Measurements from ENCODE around the gene NKX3-2. TPM values are rescaled to one million over a fixed set of nuclear protein-coding genes. Genes with fewer than 3 reads are reported as not detected.

Gene NKX3-2
- total and polyA plus RNA-seq, 10 of the 15 experiments (the other 5 are each of a cell fraction or from before 2014, with no cell fraction given), result not detected

- in situ Hi-C loops (cut with MboI), result no loop called here
- intact Hi-C loops (cut with micrococcal nuclease; ENCODE audit: unreplicated experiment), result no loop called here
- ChIA-PET POLR2A (no interaction called here), RAD21 (ENCODE audit: unreplicated experiment) (no interaction called here), CTCF (no interaction called here), SMC1A (ENCODE audit: uncharacterized antibody, unreplicated experiment) (no interaction called here)
- FAIRE-seq (no peak), DNase-seq (ENCODE audit: low read depth, low spot score) (no peak), ATAC-seq (no peak)
- Histone ChIP-seq H3K79me2 (ENCODE audit: control insufficient read depth, insufficient read depth, low read length) (no peaks in the 10 kb centered on the region), H3K9ac (ENCODE audit: control insufficient read depth, insufficient read depth, low read length) (no peak overlapping the region), H4K20me1 (ENCODE audit: control insufficient read depth, insufficient read depth) (no peaks in the 10 kb centered on the region), H3K27ac (ENCODE audit: control insufficient read depth, insufficient read depth) (no peak overlapping the region), H3K4me2 (ENCODE audit: control insufficient read depth, insufficient read depth) (no peak overlapping the region), H3K4me3 (no peak overlapping the region), H3K27me3 (replicated peaks in 1 of 2; ENCODE audit: control insufficient read depth in 2 of 2, insufficient read depth in 2 of 2, low read length in 1 of 2) (peaks cover 0 to 4% of the 10 kb centered on the region in 2 experiments; a peak in 1 of 4 replicates), H3K36me3 (ENCODE audit: control insufficient read depth in 2 of 2, insufficient read depth in 2 of 2, low read length in 1 of 2) (no peaks in the 10 kb centered on the region), H3K4me1 (ENCODE audit: control insufficient read depth, insufficient read depth, low read length) (no peaks in the 10 kb centered on the region), H3K9me3 (replicated peaks; ENCODE audit: control insufficient read depth, insufficient read depth, low read length) (no peaks in the 10 kb centered on the region; the same call in 2 of the 3 replicates), H2AFZ (ENCODE audit: control insufficient read depth, low read depth, low read length) (no peak overlapping the region)
- BruUV-seq (replicated peaks), result no TSS peak
- WGBS (ENCODE audit: insufficient coverage, insufficient replicate concordance, low lambda C conversion rate, missing lambda C conversion rate), result 72% methylated on average over 5 of the region's 5 CpGs
- TF ChIP-seq TCF12 (IDR thresholded peaks at IDR 0.05; ENCODE audit: low read depth, low read length) (no peak), MLLT1 (IDR thresholded peaks at IDR 0.05) (no peak), IRF5 (IDR thresholded peaks at IDR 0.05; ENCODE audit: borderline replicate concordance) (no peak), STAT3 (IDR thresholded peaks at IDR 0.05; ENCODE audit: low read depth, low read length) (no peak), IRF4 (IDR thresholded peaks at IDR 0.05; ENCODE audit: low read depth, low read length) (no peak), SPI1 (IDR thresholded peaks at IDR 0.05; ENCODE audit: borderline replicate concordance, insufficient read depth, low read depth, low read length) (no peak), HDAC2 (IDR thresholded peaks at IDR 0.05) (no peak), IKZF2 (IDR thresholded peaks at IDR 0.05) (no peak), SMAD5 (IDR thresholded peaks at IDR 0.05; ENCODE audit: low read depth) (no peak), CHD1 (IDR thresholded peaks at IDR 0.05; ENCODE audit: low read depth, low read length) (no peak), EP300 (IDR thresholded peaks at IDR 0.05; ENCODE audit: borderline replicate concordance in 1 of 2, control insufficient read depth in 1 of 2, low read depth in 2 of 2, low read length in 2 of 2) (no peak), IKZF1 (conservative IDR thresholded peaks at IDR 0.05) (no peak), CREB1 (IDR thresholded peaks at IDR 0.05; ENCODE audit: low read depth) (no peak), ZBED1 (IDR thresholded peaks at IDR 0.05; ENCODE audit: borderline replicate concordance) (no peak)
- TF ChIP-seq, protein P1, sequence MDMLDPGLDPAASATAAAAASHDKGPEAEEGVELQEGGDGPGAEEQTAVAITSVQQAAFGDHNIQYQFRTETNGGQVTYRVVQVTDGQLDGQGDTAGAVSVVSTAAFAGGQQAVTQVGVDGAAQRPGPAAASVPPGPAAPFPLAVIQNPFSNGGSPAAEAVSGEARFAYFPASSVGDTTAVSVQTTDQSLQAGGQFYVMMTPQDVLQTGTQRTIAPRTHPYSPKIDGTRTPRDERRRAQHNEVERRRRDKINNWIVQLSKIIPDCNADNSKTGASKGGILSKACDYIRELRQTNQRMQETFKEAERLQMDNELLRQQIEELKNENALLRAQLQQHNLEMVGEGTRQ (IDR thresholded peaks at IDR 0.05; ENCODE audit: borderline replicate concordance, low read depth, low read length), result no peak
- TF ChIP-seq, protein P2, sequence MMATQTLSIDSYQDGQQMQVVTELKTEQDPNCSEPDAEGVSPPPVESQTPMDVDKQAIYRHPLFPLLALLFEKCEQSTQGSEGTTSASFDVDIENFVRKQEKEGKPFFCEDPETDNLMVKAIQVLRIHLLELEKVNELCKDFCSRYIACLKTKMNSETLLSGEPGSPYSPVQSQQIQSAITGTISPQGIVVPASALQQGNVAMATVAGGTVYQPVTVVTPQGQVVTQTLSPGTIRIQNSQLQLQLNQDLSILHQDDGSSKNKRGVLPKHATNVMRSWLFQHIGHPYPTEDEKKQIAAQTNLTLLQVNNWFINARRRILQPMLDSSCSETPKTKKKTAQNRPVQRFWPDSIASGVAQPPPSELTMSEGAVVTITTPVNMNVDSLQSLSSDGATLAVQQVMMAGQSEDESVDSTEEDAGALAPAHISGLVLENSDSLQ (IDR thresholded peaks at IDR 0.05), result no peak
- TF ChIP-seq, protein P3, sequence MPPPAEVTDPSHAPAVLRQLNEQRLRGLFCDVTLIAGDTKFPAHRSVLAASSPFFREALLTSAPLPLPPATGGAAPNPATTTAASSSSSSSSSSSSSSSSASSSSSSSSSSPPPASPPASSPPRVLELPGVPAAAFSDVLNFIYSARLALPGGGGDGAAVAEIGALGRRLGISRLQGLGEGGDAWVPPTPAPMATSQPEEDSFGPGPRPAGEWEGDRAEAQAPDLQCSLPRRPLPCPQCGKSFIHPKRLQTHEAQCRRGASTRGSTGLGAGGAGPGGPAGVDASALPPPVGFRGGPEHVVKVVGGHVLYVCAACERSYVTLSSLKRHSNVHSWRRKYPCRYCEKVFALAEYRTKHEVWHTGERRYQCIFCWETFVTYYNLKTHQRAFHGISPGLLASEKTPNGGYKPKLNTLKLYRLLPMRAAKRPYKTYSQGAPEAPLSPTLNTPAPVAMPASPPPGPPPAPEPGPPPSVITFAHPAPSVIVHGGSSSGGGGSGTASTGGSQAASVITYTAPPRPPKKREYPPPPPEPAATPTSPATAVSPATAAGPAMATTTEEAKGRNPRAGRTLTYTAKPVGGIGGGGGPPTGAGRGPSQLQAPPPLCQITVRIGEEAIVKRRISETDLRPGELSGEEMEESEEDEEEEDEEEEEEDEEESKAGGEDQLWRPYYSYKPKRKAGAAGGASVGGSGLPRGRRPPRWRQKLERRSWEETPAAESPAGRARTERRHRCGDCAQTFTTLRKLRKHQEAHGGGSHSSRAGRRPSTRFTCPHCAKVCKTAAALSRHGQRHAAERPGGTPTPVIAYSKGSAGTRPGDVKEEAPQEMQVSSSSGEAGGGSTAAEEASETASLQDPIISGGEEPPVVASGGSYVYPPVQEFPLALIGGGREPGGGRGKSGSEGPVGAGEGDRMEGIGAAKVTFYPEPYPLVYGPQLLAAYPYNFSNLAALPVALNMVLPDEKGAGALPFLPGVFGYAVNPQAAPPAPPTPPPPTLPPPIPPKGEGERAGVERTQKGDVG (CRISPR knock-in tag; IDR thresholded peaks at IDR 0.05), result no peak
Observed at GRCh38 chr4:13504374-13504773, 39.9 kb downstream of the NKX3-2 start.
